BE2C (cell line): Measurements from ENCODE around the gene SHISA6.

Experiments
- DNase-seq: peaks from one replicate; pipeline ENCODE4 v3.0.0-alpha.2; 2020
- H3K27me3 ChIP-seq: fragments of 250-450 bp; sonication (Bioruptor Pico); 2 replicates; pipeline ENCODE4 v1.5.1; 2020; ENCODE audit warnings: mild to moderate bottlenecking
- H3K36me3 ChIP-seq: fragments of 250-450 bp; sonication (Bioruptor Pico); 2 replicates; pipeline ENCODE4 v1.5.1; 2020; ENCODE audit warnings: mild to moderate bottlenecking
- H3K4me1 ChIP-seq: fragments of 250-450 bp; sonication (Bioruptor Pico); 2 replicates; pipeline ENCODE4 v1.5.1; 2020
- H3K4me3 ChIP-seq: 2 replicates; pipeline ENCODE4 v1.5.1; 2011; ENCODE audit warnings: low read depth, low read length
- H3K9me3 ChIP-seq: fragments of 250-450 bp; sonication (Bioruptor Pico); 2 replicates; pipeline ENCODE4 v1.5.1; 2020
- CTCF ChIP-seq: IDR thresholded peaks from 2 replicates; pipeline ENCODE4 v1.5.1; 2012; ENCODE audit warnings: mild to moderate bottlenecking, low read depth, low read length

SHISA6 gene

GRCh38 chr17:11324846-11325420, 83.9 kb downstream of the SHISA6 start:
- no peaks in the 10 kb centered on the region for H3K9me3 ChIP-seq
- H3K27me3 ChIP-seq: no peaks in the 10 kb centered on the region
- no peak for TF ChIP-seq CTCF
- no peaks in the 10 kb centered on the region for H3K4me1 ChIP-seq
- H3K4me3 ChIP-seq: no peak overlapping the region
- DNase-seq: no peak
- H3K36me3 ChIP-seq: no peaks in the 10 kb centered on the region

- no peak for DNase-seq
- Histone ChIP-seq H3K4me1 (no peaks in the 10 kb centered on the region), H3K9me3 (no peaks in the 10 kb centered on the region), H3K27me3 (no peaks in the 10 kb centered on the region), H3K4me3 (no peak overlapping the region), H3K36me3 (no peaks in the 10 kb centered on the region)
- TF ChIP-seq CTCF: no peak
Observed at GRCh38 chr17:11326492-11326891, 85.5 kb downstream of the SHISA6 start.

- Histone ChIP-seq H3K4me1 (no peaks in the 10 kb centered on the region), H3K27me3 (no peaks in the 10 kb centered on the region), H3K4me3 (no peak overlapping the region), H3K36me3 (no peaks in the 10 kb centered on the region), H3K9me3 (no peaks in the 10 kb centered on the region)
- DNase-seq: no peak
- no peak for TF ChIP-seq CTCF
Observed at GRCh38 chr17:11328770-11329169, 87.8 kb downstream of the SHISA6 start.

GRCh38 chr17:11330006-11330405, 89.0 kb downstream of the SHISA6 start:
- Histone ChIP-seq H3K36me3 (no peaks in the 10 kb centered on the region), H3K27me3 (no peaks in the 10 kb centered on the region), H3K4me1 (no peaks in the 10 kb centered on the region), H3K9me3 (no peaks in the 10 kb centered on the region), H3K4me3 (no peak overlapping the region)
- TF ChIP-seq CTCF: no peak
- no peak for DNase-seq

- Histone ChIP-seq H3K27me3 (no peaks in the 10 kb centered on the region), H3K9me3 (no peaks in the 10 kb centered on the region), H3K4me3 (no peak overlapping the region), H3K4me1 (no peaks in the 10 kb centered on the region), H3K36me3 (no peaks in the 10 kb centered on the region)
- no peak for TF ChIP-seq CTCF
- no peak for DNase-seq
Observed at GRCh38 chr17:11330826-11331225, 89.8 kb downstream of the SHISA6 start.

GRCh38 chr17:11331547-11332513, 90.8 kb downstream of the SHISA6 start:
- no peak for TF ChIP-seq CTCF
- no peaks in the 10 kb centered on the region for H3K9me3 ChIP-seq

More at GRCh38 chr17:11331547-11332513, 90.8 kb downstream of the SHISA6 start:
- no peaks in the 10 kb centered on the region for H3K27me3 ChIP-seq
- DNase-seq: no peak
- no peaks in the 10 kb centered on the region for H3K4me1 ChIP-seq
- H3K36me3 ChIP-seq: no peaks in the 10 kb centered on the region
- no peak overlapping the region for H3K4me3 ChIP-seq
